KMS-11 (cell line): ENCODE measurements around the gene ZNF423.

Experiments used
- H2AFZ ChIP-seq: fragments of 200-600 bp; sonication (generic); 2 replicates; pipeline ENCODE4 v1.6.1; 2016; ENCODE audit warnings: antibody characterized with exemption, mixed run types, low read depth
- H3K27ac ChIP-seq: fragments of 200-600 bp; sonication (generic); 2 replicates; pipeline ENCODE4 v1.6.1; 2016; ENCODE audit warnings: mild to moderate bottlenecking, mixed run types
- H3K27me3 ChIP-seq: fragments of 200-600 bp; sonication (generic); 2 replicates; pipeline ENCODE4 v1.6.1; 2017; ENCODE audit warnings: mild to moderate bottlenecking, low read depth, mixed run types, moderate library complexity; ENCODE audit not compliant: insufficient read depth
- H3K36me3 ChIP-seq: fragments of 200-600 bp; sonication (generic); 2 replicates; pipeline ENCODE4 v1.6.1; 2017; ENCODE audit warnings: mild to moderate bottlenecking, mixed run types; ENCODE audit not compliant: insufficient read depth
- H3K4me1 ChIP-seq: fragments of 200-600 bp; sonication (generic); 2 replicates; pipeline ENCODE4 v1.6.1; 2016; ENCODE audit warnings: mild to moderate bottlenecking, low read depth, mixed run types; ENCODE audit not compliant: poor library complexity, severe bottlenecking
- H3K4me2 ChIP-seq: fragments of 200-600 bp; sonication (generic); 2 replicates; pipeline ENCODE4 v1.7.0; 2016; ENCODE audit warnings: mild to moderate bottlenecking, mixed run types
- H3K4me3 ChIP-seq: fragments of 200-600 bp; sonication (generic); IDR thresholded peaks from 2 replicates; pipeline ENCODE4 v1.6.1; 2017; ENCODE audit warnings: low read depth, low read length, mixed read lengths; ENCODE audit not compliant: insufficient read depth
- H3K79me2 ChIP-seq: fragments of 200-600 bp; sonication (generic); 2 replicates; pipeline ENCODE4 v1.6.1; 2016; ENCODE audit warnings: low read depth, mixed run types; ENCODE audit not compliant: insufficient read depth
- H3K9ac ChIP-seq: fragments of 200-600 bp; sonication (generic); 2 replicates; pipeline ENCODE4 v1.6.1; 2016; ENCODE audit warnings: mild to moderate bottlenecking, mixed run types
- H4K20me1 ChIP-seq: fragments of 200-600 bp; sonication (generic); 2 replicates; pipeline ENCODE4 v1.6.1; 2016; ENCODE audit warnings: mild to moderate bottlenecking, mixed run types; ENCODE audit not compliant: insufficient read depth
- CTCF ChIP-seq: fragments of 200-600 bp; sonication (generic); conservative IDR thresholded peaks from 2 replicates; pipeline ENCODE4 v1.6.1; 2017; ENCODE audit warnings: low read depth, mild to moderate bottlenecking, antibody characterized with exemption, low read length, moderate library complexity, mixed read lengths

ZNF423 gene

GRCh38 chr16:49850558-49851467 lies 5.1 kb downstream of the ZNF423 start:
- Histone ChIP-seq H3K27ac (no peak overlapping the region), H3K36me3 (no peaks in the 10 kb centered on the region), H2AFZ (no peak overlapping the region), H4K20me1 (no peaks in the 10 kb centered on the region), H3K4me1 (no peaks in the 10 kb centered on the region), H3K4me3 (no peak overlapping the region), H3K9ac (no peak overlapping the region), H3K27me3 (peaks cover 5% of the 10 kb centered on the region; the same call in 1 of the 2 replicates), H3K79me2 (no peaks in the 10 kb centered on the region), H3K4me2 (no peak overlapping the region)
- no peak for TF ChIP-seq CTCF

- no peak overlapping the region for H3K27ac ChIP-seq
- H3K4me1 ChIP-seq, result no peaks in the 10 kb centered on the region
- peaks cover 5% of the 10 kb centered on the region; the same call in 1 of the 2 replicates for H3K27me3 ChIP-seq
- H3K4me2 ChIP-seq, result no peak overlapping the region
- no peaks in the 10 kb centered on the region for H4K20me1 ChIP-seq
- H2AFZ ChIP-seq, result no peak overlapping the region
- H3K36me3 ChIP-seq, result no peaks in the 10 kb centered on the region
- no peaks in the 10 kb centered on the region for H3K79me2 ChIP-seq
- no peak for TF ChIP-seq CTCF
- H3K9ac ChIP-seq, result no peak overlapping the region
- H3K4me3 ChIP-seq, result no peak overlapping the region
These were observed 6.2 kb downstream of the ZNF423 start for GRCh38 chr16:49849754-49850108.

GRCh38 chr16:49849037-49849753 lies 6.7 kb downstream of the ZNF423 start:
- H3K27ac ChIP-seq, result no peak overlapping the region
- H3K79me2 ChIP-seq, result no peaks in the 10 kb centered on the region
- H3K4me1 ChIP-seq, result no peaks in the 10 kb centered on the region

GRCh38 chr16:49848530-49848929 lies 7.4 kb downstream of the ZNF423 start:
- H3K4me3 ChIP-seq, result no peak overlapping the region
- H3K4me2 ChIP-seq, result no peak overlapping the region
- H3K4me1 ChIP-seq, result no peaks in the 10 kb centered on the region
- no peak overlapping the region for H3K27ac ChIP-seq
- TF ChIP-seq CTCF, result no peak
- H3K9ac ChIP-seq, result no peak overlapping the region
- H3K27me3 ChIP-seq, result peaks cover 5% of the 10 kb centered on the region; the same call in 1 of the 2 replicates
- no peaks in the 10 kb centered on the region for H3K36me3 ChIP-seq
- H3K79me2 ChIP-seq, result no peaks in the 10 kb centered on the region
- H4K20me1 ChIP-seq, result no peaks in the 10 kb centered on the region
- H2AFZ ChIP-seq, result no peak overlapping the region

More at GRCh38 chr16:49849037-49849753, 6.7 kb downstream of the ZNF423 start:
- Histone ChIP-seq H3K27me3 (peaks cover 5% of the 10 kb centered on the region; the same call in 1 of the 2 replicates), H3K4me2 (no peak overlapping the region), H4K20me1 (no peaks in the 10 kb centered on the region), H3K9ac (no peak overlapping the region), H2AFZ (no peak overlapping the region), H3K4me3 (no peak overlapping the region), H3K36me3 (no peaks in the 10 kb centered on the region)
- no peak for TF ChIP-seq CTCF
